Muscle of leg (tissue), 11 donors: ENCODE measurements around the gene GOSR2. TPM values are rescaled to one million over a fixed set of nuclear protein-coding genes. Genes with fewer than 3 reads are reported as not detected.

Experiments used
- DNase-seq: peaks from one replicate; pipeline ENCODE4 v3.0.0; 2013
- H3K27ac ChIP-seq: one replicate; pipeline ENCODE4 v1.5.1; 2013; ENCODE audit warnings: mild to moderate bottlenecking, low read length, control low read depth
- H3K27me3 ChIP-seq: one replicate; pipeline ENCODE4 v1.6.1; 2013; ENCODE audit warnings: low read length; ENCODE audit not compliant: control insufficient read depth, insufficient read depth
- H3K36me3 ChIP-seq: one replicate; pipeline ENCODE4 v1.6.1; 2013; ENCODE audit warnings: low read length; ENCODE audit not compliant: control insufficient read depth, insufficient read depth
- H3K4me1 ChIP-seq: one replicate; pipeline ENCODE4 v1.6.1; 2013; ENCODE audit warnings: low read length; ENCODE audit not compliant: control insufficient read depth, insufficient read depth
- H3K4me3 ChIP-seq: one replicate; pipeline ENCODE4 v1.5.1; 2013; ENCODE audit warnings: low read length, control low read depth
- H3K9me3 ChIP-seq: replicated peaks from 2 replicates; pipeline ENCODE4 v1.6.1; 2013; ENCODE audit warnings: low read depth, low read length; ENCODE audit not compliant: control insufficient read depth
- WGBS: methylation state at CpG from one replicate; pipeline ENCODE4 v1.1.5; 2013; ENCODE audit warnings: missing lambda C conversion rate; ENCODE audit not compliant: insufficient coverage; 5-methylcytosine and 5-hydroxymethylcytosine counted together
- polyA plus RNA-seq, 8 donors: library from polyadenylated mRNA; unstranded; fragments of 120-200 nt; gene quantifications; one replicate each; pipeline versions ENCODE4 v1.2.1 to v1.2.3, GENCODE V29; 2013; ENCODE audit warnings: inconsistent platforms in 1 of 8, low replicate concordance in 1 of 8; ENCODE audit not compliant: insufficient read length in 8 of 8, insufficient read depth in 1 of 8
- total RNA-seq: library from RNA; stranded (reverse); fragments of 120-200 nt; gene quantifications from one replicate; pipeline ENCODE4 v1.2.4, GENCODE V29; 2013

GOSR2 gene
- total and polyA plus RNA-seq, 9 donors: 27.4 to 36.8 (median 29.6) TPM

GRCh38 chr17:46879101-46879500 lies 43.9 kb upstream of the GOSR2 start:
- Histone ChIP-seq H3K4me1 (peaks cover 4% of the 10 kb centered on the region), H3K36me3 (no peaks in the 10 kb centered on the region), H3K4me3 (no peak overlapping the region), H3K9me3 (no peaks in the 10 kb centered on the region), H3K27ac (no peak overlapping the region), H3K27me3 (peaks cover 7% of the 10 kb centered on the region)
- DNase-seq: no peak
- WGBS: 72% methylated on average over 2 of the region's 7 CpGs

GRCh38 chr17:46881015-46881414 lies 41.9 kb upstream of the GOSR2 start:
- H3K36me3 ChIP-seq: no peaks in the 10 kb centered on the region
- no peak overlapping the region for H3K27ac ChIP-seq
- no peak overlapping the region for H3K4me3 ChIP-seq
- no peak for DNase-seq
- peaks cover 7% of the 10 kb centered on the region for H3K4me1 ChIP-seq
- H3K27me3 ChIP-seq: peaks cover 15% of the 10 kb centered on the region
- 42% methylated on average over 2 of the region's 5 CpGs for WGBS
- no peaks in the 10 kb centered on the region for H3K9me3 ChIP-seq

GRCh38 chr17:46882666-46883065 lies 40.3 kb upstream of the GOSR2 start:
- Histone ChIP-seq H3K36me3 (no peaks in the 10 kb centered on the region), H3K9me3 (no peaks in the 10 kb centered on the region), H3K27me3 (peaks cover 15% of the 10 kb centered on the region), H3K27ac (no peak overlapping the region), H3K4me3 (no peak overlapping the region), H3K4me1 (peaks cover 7% of the 10 kb centered on the region)
- DNase-seq: no peak
- 81% methylated on average over 4 of the region's 8 CpGs for WGBS

GRCh38 chr17:46883871-46884520 lies 39.0 kb upstream of the GOSR2 start:
- WGBS: 22% methylated on average over 9 of the region's 19 CpGs
- no peak overlapping the region for H3K27ac ChIP-seq
- no peaks in the 10 kb centered on the region for H3K9me3 ChIP-seq
- peaks cover 15% of the 10 kb centered on the region for H3K27me3 ChIP-seq
- no peak for DNase-seq
- H3K4me1 ChIP-seq: peaks cover 7% of the 10 kb centered on the region
- no peak overlapping the region for H3K4me3 ChIP-seq
- no peaks in the 10 kb centered on the region for H3K36me3 ChIP-seq

GRCh38 chr17:46884552-46884951 lies 38.4 kb upstream of the GOSR2 start:
- WGBS: 55% methylated on average over 5 of the region's 7 CpGs
- peaks cover 7% of the 10 kb centered on the region for H3K4me1 ChIP-seq
- DNase-seq: no peak
- H3K4me3 ChIP-seq: no peak overlapping the region
- no peak overlapping the region for H3K27ac ChIP-seq
- no peaks in the 10 kb centered on the region for H3K36me3 ChIP-seq
- no peaks in the 10 kb centered on the region for H3K9me3 ChIP-seq
- peaks cover 15% of the 10 kb centered on the region for H3K27me3 ChIP-seq

GRCh38 chr17:46885415-46886309 lies 37.3 kb upstream of the GOSR2 start:
- no peak overlapping the region for H3K4me3 ChIP-seq
- no peak overlapping the region for H3K27ac ChIP-seq
- 44% methylated on average over 6 of the region's 10 CpGs for WGBS
- no peaks in the 10 kb centered on the region for H3K36me3 ChIP-seq
- no peak for DNase-seq
- H3K27me3 ChIP-seq: peaks cover 20% of the 10 kb centered on the region
- H3K4me1 ChIP-seq: peaks cover 7% of the 10 kb centered on the region
- H3K9me3 ChIP-seq: no peaks in the 10 kb centered on the region

GRCh38 chr17:46886310-46886663 lies 36.7 kb upstream of the GOSR2 start:
- WGBS: no CpG with 5 or more reads among the region's 1 CpG
- Histone ChIP-seq H3K4me3 (no peak overlapping the region), H3K4me1 (peaks cover 7% of the 10 kb centered on the region), H3K27ac (no peak overlapping the region), H3K27me3 (peaks cover 21% of the 10 kb centered on the region), H3K9me3 (no peaks in the 10 kb centered on the region), H3K36me3 (no peaks in the 10 kb centered on the region)
- no peak for DNase-seq

- WGBS: no CpG with 5 or more reads among the region's 3 CpGs
- H3K27me3 ChIP-seq: peaks cover 21% of the 10 kb centered on the region
Measured at GRCh38 chr17:46887717-46888116, 35.2 kb upstream of the GOSR2 start.

GRCh38 chr17:46888727-46889126 lies 34.2 kb upstream of the GOSR2 start:
- H3K4me3 ChIP-seq: no peak overlapping the region
- H3K4me1 ChIP-seq: peaks cover 6% of the 10 kb centered on the region
- no peaks in the 10 kb centered on the region for H3K36me3 ChIP-seq
- DNase-seq: no peak
- WGBS: 14% methylated on average over 1 of the region's 1 CpG
- peaks cover 24% of the 10 kb centered on the region for H3K27me3 ChIP-seq
- H3K9me3 ChIP-seq: no peaks in the 10 kb centered on the region
- no peak overlapping the region for H3K27ac ChIP-seq

More at GRCh38 chr17:46887717-46888116, 35.2 kb upstream of the GOSR2 start:
- no peak overlapping the region for H3K4me3 ChIP-seq
- H3K4me1 ChIP-seq: peaks cover 7% of the 10 kb centered on the region
- no peaks in the 10 kb centered on the region for H3K36me3 ChIP-seq
- no peak overlapping the region for H3K27ac ChIP-seq
- no peaks in the 10 kb centered on the region for H3K9me3 ChIP-seq
- no peak for DNase-seq

- Histone ChIP-seq H3K27ac (no peak overlapping the region), H3K27me3 (peaks cover 25% of the 10 kb centered on the region), H3K36me3 (no peaks in the 10 kb centered on the region), H3K4me3 (no peak overlapping the region), H3K4me1 (peaks cover under 1% of the 10 kb centered on the region), H3K9me3 (no peaks in the 10 kb centered on the region)
- 77% methylated on average over 4 of the region's 4 CpGs for WGBS
- no peak for DNase-seq
Measured at GRCh38 chr17:46889519-46889918, 33.4 kb upstream of the GOSR2 start.
